Bronchial epithelial cell (primary cell): ENCODE results near the gene SIMC1. TPM values are rescaled to one million over a fixed set of nuclear protein-coding genes. Genes with fewer than 3 reads are reported as not detected.
"Not testable (repeated sequence)": the region's sequence is repeated elsewhere in the genome, so short reads cannot be mapped to it uniquely, and the experiment has no call there.

Experiments used
- DNase-seq: peaks from one replicate; pipeline ENCODE4 v3.0.0-alpha.2; 2010; ENCODE audit warnings: low read depth
- FAIRE-seq: peaks from 2 replicates; lab custom pipeline; 2011; peaks lifted over from hg19 to GRCh38; lab: Jason Lieb, UNC
- H3K27me3 ChIP-seq: 2 replicates; pipeline ENCODE4 v1.5.1; 2011; ENCODE audit warnings: low read length; ENCODE audit not compliant: control insufficient read depth, insufficient read depth
- H3K36me3 ChIP-seq: 2 replicates; pipeline ENCODE4 v1.5.1; 2011; ENCODE audit warnings: low read length; ENCODE audit not compliant: control insufficient read depth, insufficient read depth
- H3K4me3 ChIP-seq: 2 replicates; pipeline ENCODE4 v1.5.1; 2011; ENCODE audit warnings: mild to moderate bottlenecking, low read depth, low read length, control low read depth
- total RNA-seq: library from RNA; depleted of rRNA; stranded (reverse); fragments of >200 nt; gene quantifications from 2 replicates; pipeline ENCODE4 v1.2.1, GENCODE V29; 2014
- TF ChIP-seq, protein P1 (sequence below): IDR thresholded peaks from 2 replicates; pipeline ENCODE4 v1.5.1; 2011; ENCODE audit warnings: mild to moderate bottlenecking, moderate library complexity, low read length, control low read depth, inconsistent platforms; ENCODE audit not compliant: insufficient read depth, severe bottlenecking

Gene SIMC1
- total RNA-seq, 1 donor from 2014 or later, result 1.3 TPM

DNA sequence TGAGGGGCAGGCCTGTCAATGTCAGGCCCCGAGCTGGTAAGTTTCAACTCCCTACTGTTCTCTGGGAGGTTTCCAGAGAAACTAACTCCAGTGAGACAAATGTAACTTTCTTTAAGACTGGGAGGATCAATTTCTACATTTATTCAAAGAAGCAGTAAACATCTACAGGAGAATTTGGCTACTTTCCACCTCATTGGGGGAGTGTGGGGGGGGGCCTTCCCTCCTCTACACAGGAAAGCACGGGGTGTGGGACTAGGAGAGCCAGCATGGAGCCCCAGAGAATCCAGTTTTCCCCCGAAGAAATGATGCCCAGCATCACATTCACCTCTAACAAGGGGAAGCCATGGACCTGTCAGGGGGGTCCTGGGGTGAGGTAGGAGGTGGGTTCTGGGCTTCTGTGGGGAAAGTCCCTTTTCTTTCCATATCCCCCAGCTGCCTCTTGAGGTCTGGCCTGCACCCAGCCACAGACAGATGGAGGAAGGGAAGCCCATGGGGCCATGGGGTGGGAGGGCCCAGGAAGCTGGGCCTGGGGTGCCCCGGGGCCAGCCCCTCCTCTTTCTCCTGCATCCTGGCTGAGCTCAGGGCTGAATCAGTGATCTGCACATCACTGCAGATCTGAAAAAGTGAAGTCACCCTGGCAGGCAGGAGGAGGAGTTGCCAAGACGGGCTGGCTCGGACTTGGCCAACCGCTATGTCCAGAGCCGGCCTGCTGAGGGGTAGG lies 42.6 kb upstream of the SIMC1 start:
- H3K36me3 ChIP-seq, H3K4me3 ChIP-seq, DNase-seq, H3K27me3 ChIP-seq: not testable (repeated sequence)
- FAIRE-seq, result peak; percentile 80

DNA sequence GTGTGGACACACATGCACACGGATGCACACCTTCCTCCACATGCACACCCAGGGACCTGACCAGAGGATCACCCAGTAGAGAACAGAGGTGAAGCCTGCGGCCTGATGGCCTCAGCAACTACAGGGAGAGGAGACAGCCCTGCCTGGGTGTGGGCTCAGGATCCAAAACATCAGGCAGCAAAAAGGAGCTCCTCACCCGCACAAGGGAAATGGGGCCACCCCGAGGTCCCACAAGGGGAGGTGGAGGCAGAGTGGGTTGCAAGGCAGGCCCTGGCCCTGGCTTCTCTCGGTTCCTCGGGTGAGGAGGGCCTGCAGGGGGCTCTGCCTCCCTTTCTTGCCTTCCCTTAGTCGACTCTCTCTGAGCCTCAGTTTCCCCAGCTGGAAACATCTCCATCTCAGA lies 41.4 kb upstream of the SIMC1 start:
- H3K27me3 ChIP-seq, H3K36me3 ChIP-seq, DNase-seq, H3K4me3 ChIP-seq, FAIRE-seq: not testable (repeated sequence)

DNA sequence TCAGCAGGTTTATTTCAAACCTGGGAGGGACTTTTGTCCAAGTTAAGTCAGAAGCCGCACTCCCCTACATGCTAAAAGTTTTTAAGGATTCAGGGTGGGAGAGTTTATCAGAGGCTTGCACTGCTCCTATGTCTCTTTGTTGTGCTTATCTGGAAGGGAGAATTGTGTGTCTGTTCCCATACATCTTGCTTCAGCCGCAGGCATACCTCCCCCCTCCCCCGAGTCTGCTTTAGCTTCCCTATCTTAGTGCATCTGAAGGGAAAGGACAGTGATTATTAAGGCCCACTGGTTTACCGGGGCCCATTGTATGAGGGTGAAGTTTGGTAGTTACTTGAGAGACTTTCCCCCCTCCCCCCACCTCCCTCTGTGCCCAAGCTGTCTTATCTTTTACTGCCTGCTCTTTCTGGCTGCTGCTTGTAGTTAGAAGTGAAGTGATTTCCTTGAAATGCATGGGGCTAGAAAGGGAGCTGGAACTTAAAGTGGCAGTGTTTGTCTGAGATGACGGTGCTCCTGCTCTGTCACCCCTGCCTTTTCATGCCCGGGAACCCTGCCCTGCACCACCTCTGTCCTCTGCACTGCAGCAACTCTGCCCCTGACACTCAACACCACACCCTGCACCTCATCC lies 40.9 kb upstream of the SIMC1 start:
- H3K27me3 ChIP-seq, FAIRE-seq: not testable (repeated sequence)

DNA sequence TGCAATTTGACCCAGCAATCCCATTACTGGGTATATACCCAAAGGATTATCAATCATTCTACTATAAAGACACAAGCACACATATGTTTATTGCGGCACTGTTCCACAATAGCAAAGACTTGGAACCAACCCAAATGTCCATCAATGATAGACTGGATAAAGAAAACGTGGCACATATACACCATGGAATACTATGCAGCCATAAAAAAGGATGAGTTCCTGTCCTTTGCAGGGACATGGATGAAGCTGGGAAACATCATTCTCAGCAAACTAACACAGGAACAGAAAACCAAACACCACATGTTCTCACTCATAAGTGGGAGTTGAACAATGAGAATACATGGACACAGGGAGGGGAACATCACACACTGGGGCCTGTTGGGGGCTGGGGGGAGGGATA lies 39.9 kb upstream of the SIMC1 start:
- H3K36me3 ChIP-seq, DNase-seq, H3K27me3 ChIP-seq, H3K4me3 ChIP-seq, FAIRE-seq: not testable (repeated sequence)

More for the DNA sequence above, 40.9 kb upstream of the SIMC1 start:
- not testable (repeated sequence) for H3K4me3 ChIP-seq, H3K36me3 ChIP-seq, DNase-seq

DNA sequence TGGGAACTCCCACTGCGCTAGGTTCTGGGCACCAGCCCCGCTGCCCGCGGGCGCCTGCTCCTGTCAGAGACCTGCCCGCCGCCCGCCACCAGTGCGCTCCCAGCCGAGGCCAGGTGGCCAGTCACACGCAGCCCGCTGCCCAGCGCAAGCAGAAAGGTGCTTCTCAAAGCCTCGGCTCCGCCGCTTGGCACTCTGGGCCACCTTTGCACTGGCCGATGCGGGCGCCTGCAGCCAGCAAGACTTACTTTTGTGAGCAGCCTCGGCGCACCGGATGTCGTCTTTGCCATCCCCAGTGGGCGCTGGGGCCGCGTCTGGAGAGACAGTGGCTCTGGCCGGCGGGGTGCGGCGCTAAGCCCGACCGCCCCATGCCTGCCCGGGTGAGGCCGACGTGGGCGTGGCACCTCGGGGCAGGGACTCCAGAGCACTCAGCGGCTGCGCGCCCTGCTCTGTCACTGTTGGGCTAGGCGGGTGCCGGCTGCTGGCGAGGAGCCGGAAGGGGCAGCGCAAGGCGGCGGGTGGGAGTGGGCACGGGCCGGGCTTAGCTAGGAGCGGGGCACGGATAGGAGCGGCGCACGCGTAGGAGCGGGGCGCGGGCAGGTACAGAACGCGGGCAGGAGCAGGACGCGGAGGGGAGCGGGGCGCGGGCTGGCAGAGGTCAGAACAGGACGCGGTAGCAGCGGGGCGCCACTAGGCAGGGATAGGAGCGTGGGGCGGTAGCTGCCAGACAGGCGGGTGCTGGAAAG lies 39.1 kb upstream of the SIMC1 start:
- not testable (repeated sequence) for H3K27me3 ChIP-seq, H3K36me3 ChIP-seq, FAIRE-seq, DNase-seq
- peak overlapping the region; percentile 16 for H3K4me3 ChIP-seq

DNA sequence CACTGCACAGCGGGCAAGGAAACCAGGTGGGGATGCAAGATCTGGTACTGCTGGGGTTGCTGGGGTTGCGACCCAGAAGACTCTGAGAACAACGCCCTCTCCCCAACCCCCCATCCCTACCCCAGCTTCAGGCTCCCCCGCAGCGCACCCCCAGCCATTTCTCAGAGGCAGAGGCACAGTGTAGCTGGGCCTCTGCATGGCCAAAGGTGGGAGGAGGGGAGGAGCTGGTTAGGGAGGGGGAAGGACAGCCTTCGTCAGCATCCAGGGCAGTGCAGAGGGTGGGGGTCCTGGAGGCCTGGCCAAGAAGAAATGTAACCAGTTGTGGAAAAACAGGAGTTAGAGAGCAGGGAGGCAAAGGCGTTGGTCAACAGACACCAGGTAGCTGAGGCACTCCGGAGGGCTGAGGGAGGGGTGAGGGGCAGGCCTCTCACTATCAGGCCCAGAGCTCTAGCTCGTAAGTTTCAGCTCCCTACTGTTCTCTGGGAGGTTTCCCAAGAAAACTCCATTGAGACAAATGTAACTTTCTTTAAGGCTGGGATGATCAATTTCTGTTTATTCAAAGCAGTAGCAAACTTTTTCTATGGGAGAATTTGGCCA lies 38.3 kb upstream of the SIMC1 start:
- not testable (repeated sequence) for DNase-seq, H3K4me3 ChIP-seq, FAIRE-seq, H3K27me3 ChIP-seq, H3K36me3 ChIP-seq

DNA sequence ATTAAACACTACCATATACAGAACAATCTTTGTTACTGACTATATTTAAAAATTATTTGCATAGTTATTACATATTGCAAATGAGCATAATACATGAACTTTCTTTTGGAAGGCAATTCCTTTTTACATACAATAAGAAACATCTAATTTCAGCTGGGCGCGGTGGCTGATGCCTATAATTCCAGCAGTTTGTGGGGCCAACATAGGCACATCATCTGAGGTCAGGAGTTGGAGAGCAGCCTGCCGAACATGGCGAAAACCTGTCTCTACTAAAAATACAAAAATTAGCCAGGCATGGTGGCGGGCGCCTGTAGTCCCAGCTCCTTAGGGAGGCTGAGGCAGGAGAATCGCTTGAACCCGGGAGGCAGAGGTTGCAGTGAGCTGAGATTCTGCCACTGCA lies 36.4 kb upstream of the SIMC1 start:
- H3K27me3 ChIP-seq, result no peaks in the 10 kb centered on the region
- no peaks in the 10 kb centered on the region for H3K36me3 ChIP-seq
- DNase-seq (no peak), FAIRE-seq (no peak)
- TF ChIP-seq, protein P1, sequence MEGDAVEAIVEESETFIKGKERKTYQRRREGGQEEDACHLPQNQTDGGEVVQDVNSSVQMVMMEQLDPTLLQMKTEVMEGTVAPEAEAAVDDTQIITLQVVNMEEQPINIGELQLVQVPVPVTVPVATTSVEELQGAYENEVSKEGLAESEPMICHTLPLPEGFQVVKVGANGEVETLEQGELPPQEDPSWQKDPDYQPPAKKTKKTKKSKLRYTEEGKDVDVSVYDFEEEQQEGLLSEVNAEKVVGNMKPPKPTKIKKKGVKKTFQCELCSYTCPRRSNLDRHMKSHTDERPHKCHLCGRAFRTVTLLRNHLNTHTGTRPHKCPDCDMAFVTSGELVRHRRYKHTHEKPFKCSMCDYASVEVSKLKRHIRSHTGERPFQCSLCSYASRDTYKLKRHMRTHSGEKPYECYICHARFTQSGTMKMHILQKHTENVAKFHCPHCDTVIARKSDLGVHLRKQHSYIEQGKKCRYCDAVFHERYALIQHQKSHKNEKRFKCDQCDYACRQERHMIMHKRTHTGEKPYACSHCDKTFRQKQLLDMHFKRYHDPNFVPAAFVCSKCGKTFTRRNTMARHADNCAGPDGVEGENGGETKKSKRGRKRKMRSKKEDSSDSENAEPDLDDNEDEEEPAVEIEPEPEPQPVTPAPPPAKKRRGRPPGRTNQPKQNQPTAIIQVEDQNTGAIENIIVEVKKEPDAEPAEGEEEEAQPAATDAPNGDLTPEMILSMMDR, result no peak
- H3K4me3 ChIP-seq, result no peak overlapping the region

DNA sequence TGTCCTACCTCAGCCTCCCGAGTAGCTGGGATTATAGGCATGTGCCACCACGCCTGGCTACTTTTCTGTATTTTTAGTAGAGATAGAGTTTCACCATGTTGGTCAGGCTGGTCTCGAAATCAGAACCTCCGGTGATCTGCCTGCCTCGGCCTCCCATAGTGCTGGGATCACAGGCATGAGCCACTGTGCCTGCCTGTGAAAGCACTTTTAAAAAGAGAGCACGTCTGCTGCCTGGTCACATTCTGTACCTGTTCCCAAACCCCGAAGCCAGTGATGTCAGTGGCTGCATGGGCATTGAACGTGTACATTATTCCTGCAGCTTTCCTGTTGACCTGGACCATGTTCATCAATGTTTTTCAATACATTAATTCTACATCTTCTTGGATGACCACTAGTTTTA lies 35.1 kb upstream of the SIMC1 start:
- no peak overlapping the region for H3K4me3 ChIP-seq
- FAIRE-seq (no peak), DNase-seq (no peak)
- no peaks in the 10 kb centered on the region for H3K36me3 ChIP-seq
- no peaks in the 10 kb centered on the region for H3K27me3 ChIP-seq
- TF ChIP-seq, protein P1, result no peak

DNA sequence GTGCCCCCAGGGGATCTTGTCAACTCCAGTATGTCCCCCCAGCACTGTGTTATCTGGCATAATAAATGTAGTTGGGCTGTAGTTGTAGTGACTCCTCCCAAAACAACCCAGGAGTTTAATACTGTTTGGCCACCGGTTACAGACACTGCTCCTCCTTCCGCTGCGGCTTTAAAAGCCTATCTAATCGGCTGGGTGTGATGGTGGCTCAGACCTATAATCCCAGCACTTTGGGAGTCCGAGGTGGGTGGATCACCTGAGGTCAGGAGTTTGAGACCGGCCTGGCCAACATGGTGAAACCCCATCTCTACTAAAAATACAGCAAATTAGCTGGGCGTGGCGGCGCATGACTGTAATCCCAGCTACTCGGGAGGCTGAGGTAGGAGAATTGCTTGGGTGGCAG lies 34.7 kb upstream of the SIMC1 start:
- FAIRE-seq, DNase-seq, H3K36me3 ChIP-seq, H3K27me3 ChIP-seq, H3K4me3 ChIP-seq: not testable (repeated sequence)

DNA sequence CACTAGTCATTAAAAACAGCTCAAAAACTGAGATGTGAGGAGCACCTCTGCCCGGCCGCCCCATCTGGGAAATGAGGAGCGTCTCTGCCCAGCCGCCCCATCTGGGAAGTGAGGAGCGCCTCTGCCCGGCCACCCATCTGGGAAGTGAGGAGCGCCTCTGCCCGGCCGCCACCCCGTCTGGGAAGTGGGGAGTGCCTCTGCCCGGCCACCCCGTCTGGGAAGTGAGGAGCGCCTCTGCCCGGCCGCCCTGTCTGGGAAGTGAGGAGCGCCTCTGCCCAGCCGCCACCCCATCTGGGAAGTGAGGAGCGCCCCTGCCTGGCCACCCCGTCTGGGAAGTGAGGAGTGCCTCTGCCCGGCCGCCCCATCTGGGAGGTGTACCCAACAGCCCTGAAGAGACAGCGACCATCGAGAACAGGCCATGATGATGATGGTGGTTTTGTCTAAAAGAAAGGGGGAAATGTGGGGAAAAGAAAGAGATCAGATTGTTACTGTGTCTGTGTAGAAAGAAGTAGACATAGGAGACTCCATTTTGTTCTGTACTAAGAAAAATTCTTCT lies 23.7 kb upstream of the SIMC1 start:
- not testable (repeated sequence) for H3K36me3 ChIP-seq, H3K4me3 ChIP-seq, H3K27me3 ChIP-seq, DNase-seq, FAIRE-seq

DNA sequence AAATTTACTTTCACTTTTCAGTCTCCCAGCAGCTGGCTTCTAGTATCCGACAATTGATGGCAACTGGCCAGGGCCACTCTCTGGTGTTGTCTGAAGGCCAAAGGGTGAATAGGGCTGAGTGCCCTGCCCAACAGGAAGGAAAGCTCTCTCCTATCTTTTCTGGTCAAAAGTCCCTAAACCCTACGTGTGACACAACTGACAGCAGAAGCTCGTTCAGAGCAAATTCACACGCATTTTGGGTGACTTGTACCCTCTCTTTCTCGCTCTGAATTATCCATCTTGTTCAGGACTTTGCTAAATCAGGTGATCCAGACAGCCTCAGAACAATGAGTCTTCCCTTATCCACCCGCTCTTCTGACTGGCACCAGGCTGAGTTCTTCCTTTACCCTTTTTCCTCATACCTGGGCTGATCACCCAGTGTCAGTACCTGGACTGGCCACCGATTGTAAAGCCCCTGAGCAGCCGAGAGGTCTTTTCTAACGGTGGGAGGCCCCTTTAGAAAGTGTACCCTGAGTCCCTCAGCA lies 21.8 kb upstream of the SIMC1 start:
- not testable (repeated sequence) for H3K36me3 ChIP-seq, H3K4me3 ChIP-seq, FAIRE-seq, DNase-seq, H3K27me3 ChIP-seq
